ENCODE results near the gene OR52B6. TPM values are rescaled to one million over a fixed set of nuclear protein-coding genes. Genes with fewer than 3 reads are reported as not detected.
"Not testable (repeated sequence)": the region's sequence is repeated elsewhere in the genome, so short reads cannot be mapped to it uniquely, and the experiment has no call there.

The OR52B6 gene
- total RNA-seq, 2 donors from 2014 or later: not detected

- DNase-seq (ENCODE audit: low spot score): no peak
- intact Hi-C loops (cut with DNase I): no loop called here
Observed at GRCh38 chr11:5592615-5593014, 11.9 kb downstream of the OR52B6 start.

GRCh38 chr11:5593146-5593545 lies 12.5 kb downstream of the OR52B6 start:
- intact Hi-C loops (cut with DNase I): no loop called here
- no peak for DNase-seq (ENCODE audit: low spot score)

GRCh38 chr11:5596607-5597201 lies 16.0 kb downstream of the OR52B6 start, which contains the start of gene TRIM6:
Gene TRIM6, plus strand, starts transcription at chr11:5596637. Its CDS starts 261 bp downstream, at chr11:5596898.
- DNase-seq (ENCODE audit: low spot score): peak; percentile 87
- intact Hi-C loops (cut with DNase I): no loop called here

- intact Hi-C loops (cut with DNase I): no loop called here
- no peak for DNase-seq (ENCODE audit: low spot score)
Observed at GRCh38 chr11:5597953-5598352, 17.3 kb downstream of the OR52B6 start.

DNA sequence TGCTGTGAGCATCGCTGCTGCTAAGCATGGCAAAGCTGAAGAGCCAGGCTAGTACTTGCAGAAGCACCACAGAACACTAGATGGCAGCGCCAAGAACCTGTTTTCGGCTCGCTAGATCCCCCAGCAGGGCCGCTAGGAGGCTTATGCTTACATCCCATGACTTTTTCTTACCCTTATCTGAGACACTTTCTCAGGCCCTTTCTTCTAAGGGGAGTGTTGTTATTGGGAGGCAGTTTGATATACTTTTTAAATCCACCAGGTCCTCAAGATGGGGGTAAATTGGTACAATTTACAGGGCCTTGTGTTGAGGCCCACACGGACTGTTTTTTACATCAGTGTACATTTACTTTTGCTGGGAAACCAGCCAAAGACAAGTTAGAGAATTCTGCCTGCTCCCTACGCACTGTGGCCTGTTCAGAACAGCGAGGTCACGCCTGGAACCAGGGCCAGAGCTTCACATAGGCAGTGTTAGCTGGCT lies 19.7 kb downstream of the OR52B6 start:
- intact Hi-C loops (cut with DNase I): no loop called here
- DNase-seq (ENCODE audit: low spot score): peak; percentile 91

- intact Hi-C loops (cut with DNase I); DNase-seq (ENCODE audit: low spot score): not testable (repeated sequence)
Observed at GRCh38 chr11:5602791-5603190, 22.1 kb downstream of the OR52B6 start.

- intact Hi-C loops (cut with DNase I): no loop called here
- no peak for DNase-seq (ENCODE audit: low spot score)
Observed at GRCh38 chr11:5603326-5603725, 22.6 kb downstream of the OR52B6 start.

DNA sequence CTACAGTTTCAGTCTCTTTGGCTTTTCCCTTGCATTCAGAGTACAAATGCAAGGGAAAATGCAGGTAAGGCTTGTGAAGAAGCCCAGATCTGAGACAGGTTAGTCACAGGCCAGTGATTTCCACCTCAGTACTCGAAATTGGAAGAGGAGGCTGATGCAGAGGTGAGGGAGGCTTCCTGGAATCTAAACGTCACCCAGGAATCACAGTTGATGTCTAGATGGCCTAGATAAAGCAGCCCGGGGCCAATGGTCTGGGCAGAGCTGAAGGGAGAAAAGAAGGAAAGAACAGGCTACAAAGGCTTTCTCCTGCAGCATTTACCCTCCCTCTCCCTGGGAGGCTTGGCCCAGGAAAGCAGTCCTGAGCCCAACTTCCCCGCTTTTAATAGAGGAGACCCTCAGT lies 24.2 kb downstream of the OR52B6 start:
- intact Hi-C loops (cut with DNase I): no loop called here
- DNase-seq (ENCODE audit: low spot score): no peak

- intact Hi-C loops (cut with DNase I): no loop called here
- no peak for DNase-seq (ENCODE audit: low spot score)
Observed at GRCh38 chr11:5605849-5606248, 25.2 kb downstream of the OR52B6 start.

DNA sequence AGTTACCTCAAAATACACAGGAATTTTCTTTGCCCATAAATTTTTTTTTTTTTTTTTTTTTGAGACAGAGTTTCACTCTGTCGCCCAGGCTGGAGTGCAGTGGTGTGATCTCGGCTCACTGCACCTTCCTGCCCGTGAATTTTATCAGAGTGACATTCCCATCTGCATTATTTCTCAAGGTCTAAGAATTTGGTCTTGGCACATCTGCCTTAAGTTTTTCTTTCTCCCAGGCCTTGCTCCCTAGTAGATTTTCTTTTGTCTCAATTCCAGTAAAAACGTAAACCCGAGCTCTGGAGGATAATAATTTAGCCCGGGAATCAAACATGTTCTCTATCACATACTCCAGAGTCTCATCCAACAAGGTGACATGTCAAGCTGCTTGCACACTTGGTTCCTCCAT lies 28.1 kb downstream of the OR52B6 start:
- intact Hi-C loops (cut with DNase I): no loop called here
- no peak for DNase-seq (ENCODE audit: low spot score)

GRCh38 chr11:5610446-5610845 lies 29.8 kb downstream of the OR52B6 start:
- intact Hi-C loops (cut with DNase I): no loop called here
- DNase-seq (ENCODE audit: low spot score): no peak

DNA sequence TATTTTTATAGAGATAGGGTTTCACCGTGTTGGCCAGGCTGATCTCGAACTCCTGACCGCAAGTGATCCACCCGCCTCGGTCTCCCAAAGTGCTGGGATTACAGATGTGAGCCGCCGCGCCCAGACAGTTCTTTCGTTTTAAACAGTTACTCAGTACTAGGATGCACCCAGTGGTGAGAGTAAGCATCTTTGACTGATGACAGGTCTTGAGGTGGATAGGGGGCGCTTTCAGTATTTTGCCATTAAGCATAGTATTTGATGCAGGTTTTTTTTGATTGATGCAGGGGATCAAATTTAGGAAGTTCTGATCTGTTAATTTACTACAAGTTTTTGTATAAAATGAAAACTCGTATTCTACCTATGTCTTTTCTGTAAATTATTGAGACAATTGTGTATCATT lies 30.9 kb downstream of the OR52B6 start:
- intact Hi-C loops (cut with DNase I): no loop called here
- DNase-seq (ENCODE audit: low spot score): no peak

DNA sequence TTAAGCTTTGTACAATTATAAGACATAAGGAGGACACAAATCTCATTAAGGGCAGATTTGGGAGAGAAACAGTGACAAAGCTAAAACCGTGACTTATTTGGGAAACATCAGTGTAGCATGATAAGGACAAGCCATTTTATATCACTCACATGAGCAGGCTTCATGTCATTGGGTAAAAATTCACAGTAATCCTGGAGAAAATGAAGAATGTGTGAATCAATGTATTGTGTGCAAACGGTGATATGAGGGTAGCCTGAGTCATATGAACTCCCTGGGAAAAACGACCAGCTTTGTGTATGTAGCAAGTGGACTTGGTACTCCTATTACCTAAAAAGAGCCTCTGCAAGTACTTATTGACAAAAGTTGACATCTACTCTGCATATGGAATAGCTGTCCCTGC lies 38.1 kb downstream of the OR52B6 start:
- no peak for DNase-seq (ENCODE audit: low spot score)
- intact Hi-C loops (cut with DNase I): no loop called here

DNA sequence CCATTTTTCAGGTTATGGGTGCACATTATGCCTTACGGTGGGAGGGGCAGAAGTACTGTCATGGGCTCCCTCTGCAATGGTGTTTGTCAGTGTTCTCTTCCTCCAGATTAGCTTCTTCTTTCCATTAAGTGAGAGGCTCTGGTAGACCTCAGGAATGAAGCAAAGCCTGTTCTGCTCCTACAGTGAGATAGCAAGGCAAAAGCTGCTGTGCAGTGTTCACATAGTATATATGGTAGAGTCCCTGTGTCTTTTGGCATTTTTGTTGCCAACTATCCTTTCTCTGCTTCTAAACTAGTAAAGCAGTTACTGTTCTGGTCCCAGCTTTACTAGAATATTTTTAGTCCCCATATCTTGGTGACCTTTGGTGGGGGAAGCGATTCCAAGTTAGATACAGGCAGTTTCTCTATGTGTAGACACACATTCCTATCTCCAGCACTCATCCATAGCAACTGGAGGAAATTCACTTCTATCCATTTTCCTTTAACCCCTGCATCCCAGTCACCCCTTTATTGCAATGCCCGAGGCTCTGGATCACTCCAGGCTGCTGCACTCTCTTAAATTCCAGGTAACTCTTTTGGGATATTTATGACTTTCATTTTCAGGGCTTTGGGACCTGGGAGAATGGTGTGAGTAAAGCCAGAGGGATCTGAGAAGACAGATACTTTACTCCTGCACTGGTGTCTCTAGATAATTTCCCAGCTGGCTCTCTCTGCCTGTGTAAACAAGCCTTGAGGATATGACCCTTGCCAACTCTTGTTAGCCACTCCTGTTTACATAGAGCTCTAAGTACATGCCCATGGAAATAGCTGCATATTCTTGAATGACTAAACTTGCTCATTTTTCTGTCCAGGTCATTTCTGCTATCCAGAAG lies 40.2 kb downstream of the OR52B6 start:
- intact Hi-C loops (cut with DNase I): loop anchor here (10.0 kb wide), 1 partner anchor 64 kb away; the partner anchor contains the start of genes TRIM22 (in 2 of the 2) and TRIM5 (in 2 of the 2)
- DNase-seq (ENCODE audit: low spot score): no peak

DNA sequence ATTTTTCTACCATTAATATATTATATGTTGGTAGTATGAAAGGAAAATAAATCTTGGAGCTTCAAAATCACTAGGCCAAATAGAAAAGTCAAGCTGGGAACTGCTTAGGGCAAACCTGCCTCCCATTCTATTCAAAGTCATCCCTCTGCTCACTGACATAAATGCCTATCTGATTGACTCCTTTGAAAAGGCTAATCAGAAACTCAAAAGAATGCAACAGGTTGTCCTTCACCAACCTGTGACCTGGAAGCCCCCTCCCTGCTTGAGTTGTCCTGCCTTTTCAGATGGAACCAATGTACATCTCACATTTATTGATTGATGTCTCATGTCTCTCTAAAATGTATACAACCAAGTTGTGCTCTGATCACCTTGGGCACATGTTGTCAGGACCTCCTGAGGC lies 40.9 kb downstream of the OR52B6 start:
- DNase-seq (ENCODE audit: low spot score): no peak
- intact Hi-C loops (cut with DNase I): loop anchor here (10.0 kb wide), 1 partner anchor 63 kb away; the partner anchor contains the start of genes TRIM22 (in 2 of the 2) and TRIM5 (in 2 of the 2)

GRCh38 chr11:5622802-5623201 lies 42.1 kb downstream of the OR52B6 start:
- DNase-seq (ENCODE audit: low spot score): no peak
- intact Hi-C loops (cut with DNase I): loop anchor here (10.0 kb wide), 1 partner anchor 62 kb away; the partner anchor contains the start of genes TRIM22 (in 2 of the 2) and TRIM5 (in 2 of the 2)

DNA sequence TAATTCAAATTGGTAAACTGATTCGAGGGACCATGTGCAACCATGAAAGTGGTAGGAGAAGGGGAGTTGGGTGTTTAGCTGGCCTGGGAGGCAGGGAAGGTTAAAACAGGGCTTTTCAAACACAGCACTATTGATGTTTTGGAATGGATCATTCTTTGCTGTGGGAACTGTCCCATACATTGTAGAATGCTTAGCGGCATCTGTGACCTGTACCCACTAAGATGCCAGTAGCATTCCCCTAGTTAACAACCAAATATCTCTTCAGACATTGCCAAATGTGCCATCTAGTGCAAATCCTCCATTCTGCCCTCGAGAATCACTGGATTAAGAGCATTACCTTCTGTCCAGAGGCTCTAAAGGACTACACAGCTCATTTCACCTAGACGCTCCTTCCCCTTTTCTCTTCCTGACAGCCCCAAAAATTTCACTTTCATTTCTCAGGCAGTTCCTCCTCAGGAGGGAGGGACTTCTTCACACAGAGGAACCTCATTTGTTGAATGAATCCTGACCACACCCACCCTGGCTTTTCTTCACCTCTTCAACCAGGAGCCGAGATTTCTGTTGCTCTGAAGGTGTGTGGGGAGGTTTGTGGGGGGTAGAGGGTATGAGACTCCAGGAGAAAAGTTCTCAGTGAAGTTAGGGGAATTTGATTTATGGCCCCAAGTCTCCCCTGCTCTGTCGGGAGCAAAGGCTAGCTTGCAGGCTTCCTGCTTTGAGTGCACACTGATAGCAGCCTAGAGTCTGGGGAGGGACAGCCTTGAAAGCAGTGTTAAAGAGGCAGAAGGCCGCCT lies 44.0 kb downstream of the OR52B6 start, which contains the start of gene TRIM34:
Gene TRIM34 (plus strand): TSS at position 513 of the 791 bp plus-strand sequence. CDS start 7,331 bp downstream, outside the sequence.
- no peak for DNase-seq (ENCODE audit: low spot score)
- intact Hi-C loops (cut with DNase I): loop anchor here (10.0 kb wide), 1 partner anchor 60 kb away; the partner anchor contains the start of genes TRIM22 (in 2 of the 2) and TRIM5 (in 2 of the 2)

- intact Hi-C loops (cut with DNase I): loop anchor here (10.0 kb wide), 1 partner anchor 60 kb away; the partner anchor contains the start of genes TRIM22 (in 2 of the 2) and TRIM5 (in 2 of the 2)
- DNase-seq (ENCODE audit: low spot score): no peak
Observed at GRCh38 chr11:5625281-5625680, 44.6 kb downstream of the OR52B6 start.

DNA sequence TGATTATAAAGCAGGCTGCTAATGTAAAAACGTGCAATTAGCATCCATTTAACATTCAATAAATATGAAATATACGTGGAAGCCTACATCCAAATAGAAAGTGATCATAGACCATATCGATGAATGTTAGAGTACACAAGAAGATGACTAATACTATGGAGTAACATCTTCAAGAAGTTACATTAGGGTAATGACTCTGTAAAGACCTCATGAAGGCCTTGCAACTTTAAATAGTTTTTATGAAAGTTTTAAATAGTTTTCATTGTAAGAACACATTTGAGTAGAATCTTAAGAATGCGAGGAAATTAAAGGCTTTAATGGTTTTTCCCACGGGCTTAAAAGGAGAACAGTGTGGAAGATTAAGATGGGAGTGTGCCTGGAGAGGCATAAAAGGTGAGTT lies 45.5 kb downstream of the OR52B6 start:
- no peak for DNase-seq (ENCODE audit: low spot score)

More for the DNA sequence above, 45.5 kb downstream of the OR52B6 start:
- intact Hi-C loops (cut with DNase I): loop anchor here (10.0 kb wide), 1 partner anchor 59 kb away; the partner anchor contains the start of genes TRIM22 (in 2 of the 2) and TRIM5 (in 2 of the 2)
